Chondrocyte (in vitro differentiated cells): ENCODE measurements around the gene ZDHHC1. TPM values are rescaled to one million over a fixed set of nuclear protein-coding genes. Genes with fewer than 3 reads are reported as not detected.

Experiments
- DNase-seq: peaks from one replicate; pipeline ENCODE4 v3.0.0; 2021; ENCODE audit warnings: mixed read lengths, low spot score
- H3K27ac Mint-ChIP-seq: one replicate; pipeline ENCODE4 v1.8.0; 2021; ENCODE audit warnings: mild to moderate bottlenecking, moderate library complexity, mixed read lengths; ENCODE audit not compliant: unreplicated experiment
- H3K27me3 Mint-ChIP-seq: 2 replicates; pipeline ENCODE4 v1.8.0; 2021; ENCODE audit warnings: low read depth, mixed read lengths
- H3K36me3 Mint-ChIP-seq: 2 replicates; pipeline ENCODE4 v1.8.0; 2021; ENCODE audit warnings: low read depth, mixed read lengths
- H3K4me1 Mint-ChIP-seq: 2 replicates; pipeline ENCODE4 v1.8.0; 2021; ENCODE audit warnings: low read depth, mild to moderate bottlenecking, mixed read lengths
- H3K4me3 Mint-ChIP-seq: one replicate; pipeline ENCODE4 v1.8.0; 2021; ENCODE audit warnings: mild to moderate bottlenecking, moderate library complexity, mixed read lengths; ENCODE audit not compliant: unreplicated experiment
- H3K9me3 Mint-ChIP-seq: 2 replicates; pipeline ENCODE4 v1.8.0; 2021; ENCODE audit warnings: low read depth, mixed read lengths
- CTCF ChIP-seq: fragments of 200-600 bp; sonication (generic); IDR thresholded peaks from 2 replicates; pipeline ENCODE4 v1.5.0; 2021; ENCODE audit warnings: antibody characterized with exemption, mild to moderate bottlenecking, moderate library complexity
- total RNA-seq: library from RNA; stranded (reverse); gene quantifications from 3 replicates; pipeline ENCODE4 v1.2.1, GENCODE V29; 2021

Gene ZDHHC1
- total RNA-seq, 1 donor from 2014 or later = 12.2 TPM

DNA sequence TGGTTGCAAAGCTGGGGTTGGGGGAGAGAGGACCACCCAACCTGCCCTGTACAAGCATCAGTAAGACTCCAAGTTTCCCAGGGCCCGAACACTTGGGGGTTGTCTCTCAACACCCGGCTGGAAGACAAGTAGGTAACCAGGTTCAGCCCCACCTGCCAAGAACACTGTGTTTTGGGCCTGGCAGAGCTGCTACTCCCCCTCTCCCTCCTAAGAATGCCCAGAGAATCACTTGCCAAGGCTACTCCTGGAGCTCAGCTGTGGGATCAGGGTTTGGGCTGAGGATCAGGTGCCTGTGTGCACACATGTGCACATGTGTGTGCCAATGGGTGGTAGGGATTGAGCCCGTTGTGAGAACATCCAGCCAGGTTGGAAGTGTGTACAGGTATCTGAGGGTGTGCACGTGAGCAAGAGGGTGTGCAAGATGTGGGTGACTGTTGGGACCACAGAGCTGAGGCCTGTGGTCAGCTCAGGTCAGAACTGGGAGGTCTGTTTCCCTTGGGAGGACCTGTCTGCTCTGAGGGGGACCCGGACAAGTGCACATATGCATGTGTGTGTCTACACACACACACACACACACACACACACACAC is 16.9 kb upstream of the ZDHHC1 start:
- H3K9me3 Mint-ChIP-seq = no peaks in the 10 kb centered on the region
- H3K27ac Mint-ChIP-seq = no peak overlapping the region
- DNase-seq = no peak
- H3K4me3 Mint-ChIP-seq = no peak overlapping the region
- TF ChIP-seq CTCF = no peak
- H3K36me3 Mint-ChIP-seq = peaks cover 5% of the 10 kb centered on the region
- peaks cover 11% of the 10 kb centered on the region for H3K27me3 Mint-ChIP-seq
- H3K4me1 Mint-ChIP-seq = peaks cover 11% of the 10 kb centered on the region

- TF ChIP-seq CTCF = no peak
- no peak overlapping the region for H3K27ac Mint-ChIP-seq
- no peaks in the 10 kb centered on the region for H3K9me3 Mint-ChIP-seq
- peaks cover 4% of the 10 kb centered on the region for H3K36me3 Mint-ChIP-seq
- H3K4me1 Mint-ChIP-seq = peaks cover 11% of the 10 kb centered on the region
- peaks cover 11% of the 10 kb centered on the region for H3K27me3 Mint-ChIP-seq
- DNase-seq = no peak
- H3K4me3 Mint-ChIP-seq = no peak overlapping the region
These were observed 16.2 kb upstream of the ZDHHC1 start for GRCh38 chr16:67432506-67432890.

GRCh38 chr16:67431775-67432505 is 15.7 kb upstream of the ZDHHC1 start:
- Mint-ChIP-seq H3K27me3 (peaks cover 11% of the 10 kb centered on the region), H3K4me1 (peaks cover 11% of the 10 kb centered on the region), H3K4me3 (peak overlapping the region; percentile 58), H3K36me3 (peaks cover 1% of the 10 kb centered on the region), H3K27ac (no peak overlapping the region), H3K9me3 (no peaks in the 10 kb centered on the region)
- no peak for TF ChIP-seq CTCF
- DNase-seq = no peak

- Mint-ChIP-seq H3K9me3 (no peaks in the 10 kb centered on the region), H3K36me3 (no peaks in the 10 kb centered on the region), H3K27ac (peak within 1 kb of the TSS; percentile 22), H3K4me1 (peaks cover 11% of the 10 kb centered on the region), H3K4me3 (peak within 1 kb of the TSS; percentile 65), H3K27me3 (peaks cover 11% of the 10 kb centered on the region)
- peak; percentile 19 for TF ChIP-seq CTCF
- no peak for DNase-seq
These were observed 14.9 kb upstream of the ZDHHC1 start, which contains the start of gene HSD11B2 for GRCh38 chr16:67430977-67431774. Gene HSD11B2 (plus strand): TSS chr16:67431121. CDS start chr16:67431249, 128 bp downstream.

DNA sequence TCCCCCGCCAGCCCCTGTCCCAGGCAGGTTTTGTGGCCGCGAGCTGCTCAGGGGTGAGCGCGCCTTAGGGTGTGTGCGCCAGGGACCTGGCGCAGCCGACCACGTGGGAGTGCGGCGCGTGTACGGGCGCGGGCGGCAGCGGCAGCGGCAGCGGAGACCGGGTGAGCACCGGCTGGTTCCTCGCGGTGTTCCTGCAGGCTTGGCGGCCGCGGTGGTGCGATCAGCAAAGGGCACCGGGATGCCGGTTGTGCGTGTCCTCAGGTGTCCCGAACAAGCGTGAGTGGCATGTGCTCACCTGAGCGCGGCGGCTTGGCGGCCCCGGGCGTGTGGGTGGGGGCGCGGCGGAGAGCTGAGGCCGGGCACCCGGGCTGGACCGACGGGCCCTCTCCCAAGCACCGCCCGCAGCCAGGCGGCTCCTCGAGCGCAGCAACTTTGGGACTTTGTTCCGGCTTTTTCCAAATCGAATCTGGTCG is 14.3 kb upstream of the ZDHHC1 start:
- no peak for DNase-seq

More for the DNA sequence above, 14.3 kb upstream of the ZDHHC1 start:
- Mint-ChIP-seq H3K4me3 (peak overlapping the region; percentile 65), H3K27ac (no peak overlapping the region), H3K4me1 (peaks cover 11% of the 10 kb centered on the region), H3K36me3 (no peaks in the 10 kb centered on the region), H3K9me3 (no peaks in the 10 kb centered on the region), H3K27me3 (peaks cover 13% of the 10 kb centered on the region)
- peak; percentile 9 for TF ChIP-seq CTCF
